ENCODE measurements around the gene SASH1.

Gene SASH1

DNA sequence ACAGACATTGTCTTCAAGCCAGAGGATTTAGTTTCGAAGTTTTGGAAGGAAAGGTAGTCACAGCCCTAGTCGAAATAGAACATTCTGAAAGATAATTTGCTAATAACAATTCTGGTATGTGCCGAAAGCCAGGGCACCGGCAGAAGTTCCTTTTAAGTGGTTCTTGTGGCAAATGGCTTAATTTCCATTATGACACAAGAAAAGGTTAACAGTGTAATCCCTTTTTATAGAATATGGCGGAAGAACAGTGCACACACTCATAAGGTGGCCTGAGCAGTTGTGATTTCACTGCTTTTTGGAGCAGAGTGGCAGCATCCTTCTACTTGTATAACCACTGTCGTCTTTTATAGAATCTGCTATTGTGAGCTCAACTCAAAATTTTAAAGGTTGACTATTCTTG, 152.4 kb downstream of the SASH1 start:
- no peak for TF ChIP-seq POLR2A (IDR thresholded peaks at IDR 0.05; ENCODE audit: low read depth, low read length)
- FAIRE-seq (no peak), DNase-seq (ENCODE audit: insufficient read length, low spot score) (no peak)

DNA sequence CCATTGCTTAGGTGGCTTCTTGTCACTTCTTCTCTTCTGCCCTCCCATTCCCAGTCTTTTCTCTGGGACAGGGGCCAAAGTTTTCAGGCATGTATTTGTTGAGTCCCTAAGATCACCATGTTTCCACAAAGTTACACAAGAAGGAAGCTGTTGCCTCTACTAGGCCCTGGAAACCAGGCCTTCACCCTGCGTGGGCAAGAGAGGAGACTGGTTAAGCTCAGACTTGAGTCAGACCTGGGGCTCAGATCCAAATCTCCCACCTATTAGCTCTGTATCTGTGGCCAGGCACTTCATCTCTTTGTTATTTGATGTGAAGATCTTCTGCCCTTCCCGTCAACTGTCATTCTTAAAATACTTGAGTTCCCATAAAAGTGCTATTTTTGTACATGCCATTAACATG, 154.6 kb downstream of the SASH1 start:
- no peak for TF ChIP-seq POLR2A (IDR thresholded peaks at IDR 0.05; ENCODE audit: low read depth, low read length)
- DNase-seq (ENCODE audit: insufficient read length, low spot score) (no peak), FAIRE-seq (no peak)

DNA sequence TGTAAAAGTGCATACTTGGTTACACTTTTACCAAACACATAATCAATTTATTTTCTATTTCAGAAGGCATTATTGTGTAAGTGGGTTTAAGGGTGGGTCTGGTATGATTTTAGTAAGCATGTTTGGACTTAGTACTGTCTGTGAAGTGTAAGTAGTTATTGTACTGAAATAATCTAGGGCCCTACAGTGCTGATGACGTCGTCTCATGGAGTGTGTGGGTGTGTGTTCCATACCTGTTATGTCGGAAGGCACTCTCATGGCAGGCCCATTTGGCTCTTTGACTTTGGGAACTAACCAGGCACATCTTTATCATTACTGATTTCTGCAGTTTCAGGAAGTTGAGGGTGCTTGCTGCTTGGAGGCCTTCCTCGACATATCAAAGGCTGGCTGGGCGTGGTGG, 155.1 kb downstream of the SASH1 start:
- no peak for DNase-seq (ENCODE audit: insufficient read length, low spot score)
- no peak for FAIRE-seq
- TF ChIP-seq POLR2A (IDR thresholded peaks at IDR 0.05; ENCODE audit: low read depth, low read length), result no peak

DNA sequence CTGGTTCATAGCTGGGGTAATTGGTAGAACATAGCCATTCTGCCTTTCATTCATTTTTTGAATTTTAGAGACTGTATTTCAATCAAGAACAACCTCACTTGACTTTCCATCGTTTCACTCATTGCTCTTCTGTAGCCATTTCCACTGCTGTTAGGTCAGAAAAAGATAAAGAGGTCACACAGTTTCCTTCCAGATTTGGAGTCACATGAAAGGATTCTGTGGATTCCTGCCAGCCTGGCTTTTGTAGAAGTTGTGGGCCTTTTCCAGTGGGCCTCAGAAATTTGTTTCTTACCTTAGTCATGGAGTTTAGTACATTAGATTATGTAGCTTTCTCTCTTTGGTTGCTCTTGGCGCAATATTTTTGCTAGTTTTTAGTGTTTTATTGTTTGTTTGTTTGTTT, 157.8 kb downstream of the SASH1 start:
- no peak for DNase-seq (ENCODE audit: insufficient read length, low spot score)
- FAIRE-seq, result no peak
- TF ChIP-seq POLR2A (IDR thresholded peaks at IDR 0.05; ENCODE audit: low read depth, low read length), result no peak

DNA sequence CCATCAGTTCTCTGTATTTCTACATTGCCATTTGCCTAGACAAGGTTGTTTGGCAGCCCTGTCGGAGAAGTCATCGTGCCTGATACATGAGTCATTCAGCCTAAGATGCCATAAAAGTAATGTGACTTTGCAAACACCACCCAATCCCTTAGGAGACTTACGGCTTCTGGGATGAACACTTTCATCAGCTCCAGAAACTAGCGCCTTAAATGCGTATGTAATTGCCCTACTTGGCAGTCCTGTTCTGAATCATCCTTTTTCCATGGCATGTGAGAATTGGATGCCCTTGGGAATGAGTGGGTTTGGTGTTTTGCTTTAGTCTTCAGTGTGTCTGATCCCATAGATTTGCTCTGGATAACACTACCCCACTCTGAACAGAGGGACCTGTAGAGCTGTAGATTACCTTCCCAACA, 158.5 kb downstream of the SASH1 start:
- no peak for TF ChIP-seq POLR2A (IDR thresholded peaks at IDR 0.05; ENCODE audit: low read depth, low read length)
- FAIRE-seq, result peak; percentile 86
- peak; percentile 30 for DNase-seq (ENCODE audit: insufficient read length, low spot score)

DNA sequence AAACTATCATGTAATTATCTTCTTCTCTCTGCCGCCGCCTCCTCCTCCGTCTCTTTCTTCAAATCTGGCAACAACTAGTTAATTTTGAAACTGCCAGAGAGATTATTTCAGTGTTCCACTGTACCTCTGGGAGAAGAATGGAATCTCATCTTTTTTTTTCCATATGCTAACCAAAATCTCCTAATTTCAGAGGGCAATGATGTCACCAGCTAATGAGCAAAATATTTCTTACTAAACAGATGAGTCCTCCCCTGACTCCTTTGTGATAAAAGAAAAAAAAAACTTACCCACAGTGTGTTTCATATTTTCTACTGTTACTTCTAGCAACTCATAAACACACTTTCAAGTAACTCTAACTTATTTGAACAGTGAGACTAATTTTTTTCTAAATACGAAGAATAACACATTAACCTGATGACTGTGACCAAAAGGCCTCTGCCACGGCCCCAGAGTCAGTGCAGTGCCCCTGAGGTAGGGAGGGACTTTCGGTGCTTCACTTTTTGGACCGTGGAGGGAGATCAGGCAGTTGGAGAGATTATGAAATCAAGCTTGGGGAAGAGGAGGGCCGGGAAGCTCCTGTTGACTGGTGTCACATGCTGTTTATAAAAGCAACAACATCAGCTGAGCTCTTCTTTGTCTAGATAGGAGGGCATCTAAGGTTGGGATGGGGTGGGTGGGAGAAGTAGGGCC, 159.6 kb downstream of the SASH1 start:
- DNase-seq (ENCODE audit: insufficient read length, low spot score) (no peak), FAIRE-seq (no peak)
- TF ChIP-seq POLR2A (IDR thresholded peaks at IDR 0.05; ENCODE audit: low read depth, low read length), result no peak

DNA sequence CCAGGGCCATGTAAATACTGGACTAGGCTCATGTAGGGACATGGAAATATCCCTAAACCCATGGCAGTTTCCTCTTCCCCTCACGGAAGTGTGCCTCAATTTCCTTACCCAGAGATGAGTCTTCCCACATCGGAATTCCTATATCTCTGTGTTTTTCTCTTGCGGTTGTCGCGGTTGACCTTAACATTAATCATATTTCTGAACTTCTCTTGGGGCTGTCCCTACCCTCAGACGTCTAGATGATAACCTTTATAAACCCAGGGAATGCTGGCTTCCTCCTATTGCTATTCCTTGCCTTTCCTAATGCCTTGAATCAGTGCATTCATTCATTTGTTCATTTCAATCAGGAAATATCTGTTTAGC, 160.1 kb downstream of the SASH1 start:
- DNase-seq (ENCODE audit: insufficient read length, low spot score), result no peak
- TF ChIP-seq POLR2A (IDR thresholded peaks at IDR 0.05; ENCODE audit: low read depth, low read length), result no peak
- FAIRE-seq, result no peak

DNA sequence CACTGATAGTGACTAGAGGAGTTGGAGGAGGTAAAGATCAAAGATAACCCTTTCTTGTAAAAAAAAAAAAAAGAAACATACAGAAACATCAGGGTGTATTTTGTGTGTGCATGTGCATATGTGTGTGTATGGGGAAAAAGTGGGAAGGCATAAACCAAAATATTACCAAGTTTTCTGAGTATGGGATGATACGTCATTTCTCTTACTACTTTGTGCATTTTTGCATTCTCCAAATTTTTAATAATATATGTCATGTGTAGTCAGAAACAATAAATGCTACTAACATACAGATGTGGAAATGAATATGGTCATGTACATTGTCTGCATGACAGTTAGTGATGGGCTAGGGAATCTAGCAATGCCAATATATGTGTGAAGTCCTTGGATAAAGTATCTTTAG, 161.1 kb downstream of the SASH1 start:
- TF ChIP-seq POLR2A (IDR thresholded peaks at IDR 0.05; ENCODE audit: low read depth, low read length), result no peak
- FAIRE-seq (no peak), DNase-seq (ENCODE audit: insufficient read length, low spot score) (no peak)

DNA sequence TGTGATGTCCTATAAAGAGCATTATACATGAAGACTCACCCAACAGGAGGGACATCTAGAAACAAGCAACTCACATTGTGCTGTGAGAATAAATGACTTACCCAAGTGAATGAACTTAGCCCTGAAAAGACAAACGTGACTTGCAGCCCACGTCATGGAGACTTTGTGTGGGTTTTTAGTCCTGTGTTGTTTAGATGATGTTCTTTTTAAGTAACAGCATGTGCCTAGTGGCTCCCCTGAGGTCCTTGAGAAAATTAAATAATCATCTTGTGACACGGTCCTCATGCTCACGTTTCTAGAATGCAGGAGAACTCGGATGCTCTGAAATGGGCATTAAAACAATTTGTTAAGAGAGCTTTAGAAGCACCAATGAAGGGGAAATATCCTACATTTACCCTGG, 165.1 kb downstream of the SASH1 start:
- no peak for FAIRE-seq
- TF ChIP-seq POLR2A (IDR thresholded peaks at IDR 0.05; ENCODE audit: low read depth, low read length), result no peak

DNA sequence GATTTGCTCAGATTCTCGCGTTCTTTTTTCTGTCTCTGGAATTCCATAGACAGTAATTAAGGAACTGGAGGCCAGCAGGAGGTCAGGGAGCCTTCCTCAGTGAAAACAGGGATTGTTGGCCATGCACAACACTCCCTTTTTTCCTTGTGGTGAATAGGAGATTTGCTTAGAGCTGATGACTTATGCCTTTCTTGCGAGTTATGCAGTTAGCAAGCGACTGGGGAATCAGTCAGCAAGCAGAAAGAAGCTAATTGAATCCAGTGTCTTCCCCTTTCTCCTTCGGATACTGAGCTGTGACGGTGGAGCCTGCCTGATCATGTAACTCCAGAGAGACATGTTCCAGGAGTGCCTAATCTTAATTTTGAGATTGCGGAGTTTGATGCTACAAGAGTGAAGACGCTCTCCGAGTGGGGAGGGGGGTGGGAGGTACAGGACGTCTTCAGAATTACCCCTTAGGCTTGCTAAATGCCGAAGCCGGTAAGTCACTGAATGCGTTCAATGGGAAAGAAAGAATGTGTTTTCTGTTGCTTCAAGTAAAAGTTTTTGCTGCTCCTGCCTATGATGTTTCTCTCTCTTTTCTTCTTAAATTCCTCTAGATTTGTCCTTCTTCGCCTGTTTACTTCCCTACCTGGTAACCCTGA, 165.9 kb downstream of the SASH1 start:
- no peak for TF ChIP-seq POLR2A (IDR thresholded peaks at IDR 0.05; ENCODE audit: low read depth, low read length)
- DNase-seq (ENCODE audit: insufficient read length, low spot score) (no peak), FAIRE-seq (no peak)

More for the DNA sequence above, 165.1 kb downstream of the SASH1 start:
- no peak for DNase-seq (ENCODE audit: insufficient read length, low spot score)

DNA sequence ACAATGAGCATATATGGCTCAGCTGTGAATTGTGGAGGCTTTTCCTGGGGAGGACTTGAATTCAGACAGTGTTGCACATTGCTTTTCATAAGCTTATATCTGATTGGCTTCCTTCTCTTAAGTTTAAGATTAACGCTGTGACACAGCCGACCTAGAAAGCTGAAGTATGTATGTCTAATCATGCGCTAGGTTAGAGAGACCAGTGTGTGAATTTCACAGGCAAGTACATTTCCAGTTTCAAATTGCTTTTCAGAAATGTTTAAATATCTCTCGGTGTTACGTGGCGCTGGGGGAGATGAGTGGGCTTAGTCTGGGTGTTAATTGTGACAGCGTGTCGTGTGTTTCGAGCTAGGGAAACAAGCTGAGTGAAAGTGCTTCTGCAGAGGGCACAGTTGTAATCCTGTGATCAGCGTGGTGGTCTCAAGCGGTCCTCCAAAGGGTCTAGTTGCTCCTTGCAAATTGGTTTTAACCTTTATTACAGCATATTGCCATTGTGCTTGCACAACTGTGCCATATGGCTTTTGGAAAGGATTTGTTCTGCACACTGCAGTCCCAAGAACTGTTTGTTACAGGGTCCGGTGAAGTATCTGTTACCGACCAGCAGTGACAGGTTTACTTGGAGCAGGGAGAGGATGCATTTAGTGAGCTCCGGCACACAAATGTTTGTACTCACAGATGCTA, 166.6 kb downstream of the SASH1 start:
- no peak for TF ChIP-seq POLR2A (IDR thresholded peaks at IDR 0.05; ENCODE audit: low read depth, low read length)
- no peak for DNase-seq (ENCODE audit: insufficient read length, low spot score)
- FAIRE-seq, result no peak

DNA sequence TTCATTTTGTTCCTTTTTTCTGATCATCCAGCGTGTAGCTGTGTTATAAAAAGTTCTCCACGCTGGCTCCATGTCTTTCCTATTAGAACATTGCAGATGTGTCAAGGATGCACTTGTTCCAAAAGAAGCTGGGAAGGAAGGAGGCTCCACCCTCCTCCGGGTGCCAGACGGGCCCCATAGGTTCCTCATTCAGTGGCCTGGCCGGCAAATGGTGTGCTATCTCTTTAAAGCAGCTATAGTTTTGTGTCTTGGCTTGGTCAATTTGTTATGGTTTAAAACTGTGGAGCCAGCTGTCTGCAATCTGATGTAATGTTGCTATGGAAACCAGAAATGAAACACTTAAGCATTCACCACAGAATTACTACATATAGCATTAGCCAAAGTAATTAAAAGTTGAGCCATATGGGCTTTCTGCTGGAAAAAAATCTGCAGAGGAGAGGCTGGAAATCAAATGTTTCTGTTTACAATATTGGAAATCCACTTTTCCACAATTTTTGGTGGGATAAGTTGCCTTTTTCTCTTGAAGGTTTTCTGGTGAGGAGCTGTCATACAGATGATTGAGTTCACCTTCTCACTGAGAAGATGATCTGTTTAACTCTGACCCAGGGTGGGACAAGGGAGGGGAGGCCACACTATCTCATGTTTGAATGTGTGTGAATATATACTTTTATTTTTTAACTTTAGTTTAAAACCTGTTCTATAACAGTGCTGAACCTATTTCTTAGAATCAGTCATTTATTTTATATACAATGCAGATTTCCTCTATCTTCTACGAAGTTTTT, 167.4 kb downstream of the SASH1 start:
- no peak for TF ChIP-seq POLR2A (IDR thresholded peaks at IDR 0.05; ENCODE audit: low read depth, low read length)
- DNase-seq (ENCODE audit: insufficient read length, low spot score) (peak; percentile 26), FAIRE-seq (no peak)

DNA sequence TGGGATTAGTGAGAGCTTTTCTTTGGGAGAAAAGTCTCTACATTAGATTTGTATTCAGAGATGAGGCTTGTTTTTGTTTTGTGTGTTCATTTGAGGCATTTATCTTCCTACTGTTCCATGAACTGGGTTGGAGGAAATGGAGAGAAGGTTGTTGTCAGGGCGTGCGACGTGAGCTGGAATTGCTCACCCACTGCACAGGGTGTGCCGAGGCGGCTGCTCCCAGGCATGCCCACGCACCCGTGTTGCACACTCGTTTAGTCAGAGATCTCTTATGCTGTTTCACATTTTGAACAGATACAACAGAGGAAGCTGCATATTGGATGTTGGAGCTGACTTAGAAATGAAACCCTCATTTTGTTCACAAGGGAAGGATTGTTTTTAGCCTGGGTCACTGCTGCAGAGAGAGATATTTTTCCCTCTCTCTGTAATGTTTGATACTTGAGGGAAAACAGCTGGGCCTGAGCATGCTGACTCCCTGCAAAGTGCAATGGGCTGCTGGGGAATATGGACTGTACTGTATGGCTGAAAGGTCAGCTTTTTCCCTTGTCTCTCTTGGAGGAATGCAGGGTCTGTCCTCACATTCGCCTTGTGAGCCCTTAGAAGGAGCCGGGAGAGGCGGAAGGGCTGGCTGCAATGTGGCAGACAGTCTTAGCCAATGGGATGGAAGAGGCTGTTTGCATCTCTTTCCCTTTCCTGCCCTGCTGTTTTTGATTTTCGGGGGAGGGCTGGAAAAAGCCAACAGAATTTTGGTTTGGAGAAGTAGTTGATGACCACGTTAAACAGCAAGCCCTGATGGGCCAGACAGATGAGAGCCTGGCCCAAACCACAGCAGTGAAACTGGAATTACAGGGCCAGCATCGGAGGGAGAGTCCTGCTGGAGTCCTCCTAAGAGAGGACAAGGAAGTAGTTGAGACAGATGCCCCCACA, 170.8 kb downstream of the SASH1 start:
- TF ChIP-seq POLR2A (IDR thresholded peaks at IDR 0.05; ENCODE audit: low read depth, low read length), result no peak
- DNase-seq (ENCODE audit: insufficient read length, low spot score) (no peak), FAIRE-seq (no peak)

Measured in H54 (cell line).